Neuron (in vitro differentiated cells): ENCODE results near the gene METTL9.
"Not testable (repeated sequence)": the region's sequence is repeated elsewhere in the genome, so short reads cannot be mapped to it uniquely, and the experiment has no call there.

ENCODE experiments used
- H2AFZ ChIP-seq: one replicate; pipeline ENCODE4 v1.6.1; 2013; ENCODE audit warnings: low read depth, mild to moderate bottlenecking, inconsistent platforms, low read length, moderate library complexity
- H3K27me3 ChIP-seq: one replicate; pipeline ENCODE4 v1.6.1; 2013; ENCODE audit warnings: low read length; ENCODE audit not compliant: insufficient read depth
- H3K36me3 ChIP-seq: one replicate; pipeline ENCODE4 v1.6.1; 2013; ENCODE audit warnings: low read length; ENCODE audit not compliant: insufficient read depth
- H3K4me1 ChIP-seq: one replicate; pipeline ENCODE4 v1.6.1; 2013; ENCODE audit warnings: low read length; ENCODE audit not compliant: insufficient read depth
- H3K4me3 ChIP-seq: 2 replicates; pipeline ENCODE4 v1.5.1; 2013; ENCODE audit warnings: mild to moderate bottlenecking, low read length, moderate library complexity
- H3K9me3 ChIP-seq: one replicate; pipeline ENCODE4 v1.6.1; 2013; ENCODE audit warnings: low read length

METTL9 gene

DNA sequence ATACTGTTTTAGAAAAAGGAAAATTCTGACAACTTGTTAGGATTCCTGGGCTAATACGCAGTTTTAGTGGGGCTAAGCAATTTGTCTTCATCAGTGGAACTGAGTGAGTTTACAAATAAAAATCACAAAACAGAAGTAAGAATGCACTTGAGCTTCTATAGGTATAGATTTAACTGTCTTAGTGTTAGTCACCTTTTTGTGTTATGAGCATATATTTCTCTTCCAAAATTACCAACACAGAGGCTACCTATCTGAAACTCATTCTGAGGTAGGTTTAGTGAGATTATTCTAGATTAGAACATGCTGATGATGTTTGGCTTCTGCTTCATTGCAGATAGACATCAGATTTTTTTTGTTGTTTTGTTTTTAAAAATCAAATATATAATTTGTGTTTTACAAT, 23.2 kb downstream of the METTL9 start:
- Histone ChIP-seq H3K4me3 (no peak overlapping the region), H3K9me3 (no peaks in the 10 kb centered on the region), H3K4me1 (no peaks in the 10 kb centered on the region), H2AFZ (no peak overlapping the region), H3K36me3 (peaks cover 57% of the 10 kb centered on the region), H3K27me3 (no peaks in the 10 kb centered on the region)

DNA sequence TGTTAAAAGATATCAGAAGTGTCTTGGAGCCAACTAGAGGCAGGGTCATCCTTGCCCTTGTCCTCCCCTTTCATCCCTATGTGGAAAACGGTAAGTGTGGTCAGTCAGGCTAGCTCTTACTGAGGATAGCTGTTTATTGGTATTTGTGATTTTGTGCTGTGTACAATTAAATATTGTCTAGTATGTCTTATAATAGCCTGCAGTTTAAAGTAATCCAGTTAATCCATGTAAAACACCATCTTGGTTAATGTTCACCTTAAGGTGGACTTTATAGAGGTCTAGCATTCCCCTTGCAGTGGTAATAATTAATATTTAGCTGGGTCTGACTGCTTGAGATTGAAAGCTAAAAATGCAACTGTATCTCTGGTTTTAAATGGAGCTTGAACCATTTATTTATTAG, 25.6 kb downstream of the METTL9 start:
- peaks cover 59% of the 10 kb centered on the region for H3K36me3 ChIP-seq
- H3K9me3 ChIP-seq, result peaks cover 11% of the 10 kb centered on the region
- H2AFZ ChIP-seq, result no peak overlapping the region
- H3K4me3 ChIP-seq, result no peak overlapping the region
- no peaks in the 10 kb centered on the region for H3K4me1 ChIP-seq
- H3K27me3 ChIP-seq, result no peaks in the 10 kb centered on the region

DNA sequence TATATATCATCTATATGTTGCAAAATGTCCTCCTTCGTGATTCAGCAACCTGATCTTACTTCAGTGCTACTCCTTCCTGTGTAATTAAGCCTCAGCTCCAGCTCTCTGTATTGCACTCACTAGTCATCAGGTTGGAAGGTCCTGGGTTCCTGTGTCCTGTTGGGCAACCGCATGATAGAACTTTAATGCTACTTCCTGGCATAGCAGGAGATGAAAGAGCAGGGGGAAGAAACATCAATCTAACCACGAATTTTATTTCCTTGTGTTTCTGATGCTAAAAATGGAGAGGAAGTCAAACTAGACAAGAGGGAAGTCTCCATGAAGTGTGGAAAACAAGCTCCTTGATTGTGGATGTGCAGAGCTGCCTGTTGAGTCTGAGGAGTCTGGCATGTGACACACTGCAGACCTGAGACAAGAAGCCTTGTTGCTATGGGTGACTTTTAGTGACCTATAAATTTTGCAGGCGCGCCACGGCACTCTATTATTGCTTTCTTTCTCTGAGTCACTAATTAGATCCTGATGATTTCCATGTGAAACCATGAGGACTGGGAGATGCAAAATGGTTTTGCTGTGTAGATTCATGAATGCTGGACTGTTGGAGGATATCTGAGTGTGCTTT, 27.4 kb downstream of the METTL9 start:
- Histone ChIP-seq H3K4me3 (no peak overlapping the region), H3K9me3 (peaks cover 11% of the 10 kb centered on the region), H3K27me3 (no peaks in the 10 kb centered on the region), H2AFZ (no peak overlapping the region), H3K4me1 (no peaks in the 10 kb centered on the region), H3K36me3 (peaks cover 51% of the 10 kb centered on the region)

DNA sequence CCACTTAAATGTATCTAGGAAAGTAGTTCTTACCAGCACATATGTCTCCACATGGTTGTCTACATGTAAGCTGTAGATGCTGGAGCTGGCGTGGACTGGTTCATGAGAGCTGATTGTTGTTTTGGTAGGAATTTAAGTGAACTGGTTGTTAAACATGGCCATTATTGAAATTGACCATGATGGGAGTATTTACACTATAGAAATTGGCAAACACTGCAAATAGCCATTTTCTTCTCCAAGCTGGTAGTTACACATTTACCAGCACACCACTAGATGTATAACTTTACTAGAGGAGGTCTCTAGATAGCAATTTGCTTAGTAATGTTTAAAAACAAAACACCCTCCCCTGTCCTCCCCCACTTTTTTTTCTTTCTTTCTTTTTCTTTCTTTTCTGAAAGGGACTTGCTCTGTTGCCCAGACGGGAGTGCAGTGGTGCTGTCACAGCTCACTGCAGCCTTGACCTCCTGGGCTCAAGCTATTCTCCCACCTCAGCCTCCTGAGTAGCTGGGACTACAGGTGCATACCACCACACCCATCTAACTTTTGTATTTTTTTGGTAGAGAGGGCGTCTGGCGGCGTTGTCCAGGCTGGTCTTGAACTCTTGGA, 28.8 kb downstream of the METTL9 start:
- Histone ChIP-seq H3K4me3 (no peak overlapping the region), H3K4me1 (no peaks in the 10 kb centered on the region), H3K9me3 (peaks cover 11% of the 10 kb centered on the region), H3K36me3 (peaks cover 45% of the 10 kb centered on the region), H2AFZ (no peak overlapping the region), H3K27me3 (no peaks in the 10 kb centered on the region)

DNA sequence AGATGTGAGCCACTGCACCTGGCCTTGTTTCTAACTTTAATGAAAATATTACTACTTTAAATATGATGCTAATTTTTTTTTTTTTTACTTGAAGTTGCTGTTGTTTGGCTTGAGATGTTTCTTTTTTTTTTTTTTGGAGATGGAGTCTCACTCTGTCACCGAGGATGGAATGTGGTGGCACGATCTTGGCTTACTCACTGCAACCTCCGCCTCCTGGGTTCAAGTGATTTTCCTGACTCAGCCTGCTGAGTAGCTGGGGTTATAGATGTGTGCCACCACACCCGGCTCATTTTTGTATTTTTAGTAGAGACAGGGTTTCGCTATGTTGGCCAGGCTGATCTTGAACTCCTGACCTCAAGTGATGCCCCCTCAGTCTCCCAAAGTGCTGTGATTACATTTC, 29.4 kb downstream of the METTL9 start:
- H3K4me3 ChIP-seq, result no peak overlapping the region
- H3K4me1 ChIP-seq, result no peaks in the 10 kb centered on the region
- H3K27me3 ChIP-seq, result no peaks in the 10 kb centered on the region
- H3K36me3 ChIP-seq, result peaks cover 51% of the 10 kb centered on the region
- H3K9me3 ChIP-seq, result peaks cover 11% of the 10 kb centered on the region
- H2AFZ ChIP-seq, result no peak overlapping the region

DNA sequence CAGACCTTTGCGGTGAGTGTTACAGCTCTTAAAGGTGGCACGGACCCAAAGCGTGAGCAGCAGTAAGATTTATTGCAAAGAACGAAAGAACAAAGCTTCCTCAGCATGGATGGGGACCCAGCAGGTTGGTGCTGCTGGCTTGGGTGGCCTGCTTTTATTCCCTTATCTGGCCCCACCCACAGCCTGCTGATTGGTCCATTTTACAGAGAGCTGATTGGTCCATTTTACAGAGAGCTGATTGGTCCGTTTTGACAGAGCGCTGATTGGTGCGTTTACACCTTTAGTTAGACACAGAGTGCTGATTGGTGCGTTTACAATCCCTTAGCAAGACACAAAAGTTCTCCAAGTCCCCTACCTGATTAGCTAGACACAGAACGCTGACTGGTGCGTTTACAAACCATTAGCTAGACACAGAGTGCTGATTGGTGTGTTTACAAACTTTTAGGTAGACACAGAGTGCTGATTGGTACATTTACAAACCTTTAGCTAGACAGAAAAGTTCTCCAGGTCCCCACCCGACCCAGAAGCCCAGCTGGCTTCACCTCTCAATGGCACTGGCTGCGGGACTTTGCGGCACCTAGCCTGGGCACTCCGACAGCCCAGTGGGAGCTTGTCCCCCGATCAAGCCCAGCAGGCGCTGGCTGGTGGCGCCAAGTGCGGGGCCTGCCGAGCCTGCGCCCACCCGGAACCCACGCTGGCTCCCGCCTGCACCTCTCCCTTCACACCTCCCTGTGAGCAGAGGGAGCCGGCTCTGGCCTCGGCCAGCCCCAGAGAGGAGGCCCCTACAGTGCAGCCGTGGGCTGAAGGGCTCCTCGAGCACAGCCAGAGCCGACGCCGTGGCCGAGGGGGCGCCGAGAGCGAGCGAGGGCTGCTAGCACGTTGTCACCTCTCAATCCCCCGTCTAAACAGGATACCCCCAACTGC, 30.5 kb downstream of the METTL9 start:
- H3K9me3 ChIP-seq, result peaks cover 11% of the 10 kb centered on the region
- not testable (repeated sequence) for H2AFZ ChIP-seq, H3K4me1 ChIP-seq, H3K4me3 ChIP-seq, H3K27me3 ChIP-seq
- peaks cover 50% of the 10 kb centered on the region for H3K36me3 ChIP-seq

DNA sequence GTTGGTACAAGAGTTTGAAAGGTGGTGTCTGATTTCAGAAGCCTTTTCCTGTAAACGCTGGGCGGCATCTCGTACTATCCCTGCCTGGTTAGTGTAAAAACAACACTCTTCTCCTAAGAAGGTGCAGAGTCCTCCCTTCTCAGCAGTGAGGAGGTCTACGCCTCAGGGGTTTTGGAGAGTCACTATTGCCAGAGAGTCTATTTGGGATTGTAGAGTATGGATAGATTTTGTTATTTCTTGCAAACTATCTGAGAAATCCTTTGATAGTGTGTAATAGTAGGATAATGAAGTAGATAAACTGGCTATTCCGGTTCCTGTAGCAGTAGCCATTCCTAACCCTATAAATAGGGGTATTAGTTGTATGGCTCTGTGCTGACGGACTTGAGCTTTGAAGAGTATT, 31.5 kb downstream of the METTL9 start:
- not testable (repeated sequence) for H2AFZ ChIP-seq, H3K4me3 ChIP-seq, H3K27me3 ChIP-seq, H3K4me1 ChIP-seq
- H3K36me3 ChIP-seq, result peaks cover 42% of the 10 kb centered on the region
- peaks cover 11% of the 10 kb centered on the region for H3K9me3 ChIP-seq

DNA sequence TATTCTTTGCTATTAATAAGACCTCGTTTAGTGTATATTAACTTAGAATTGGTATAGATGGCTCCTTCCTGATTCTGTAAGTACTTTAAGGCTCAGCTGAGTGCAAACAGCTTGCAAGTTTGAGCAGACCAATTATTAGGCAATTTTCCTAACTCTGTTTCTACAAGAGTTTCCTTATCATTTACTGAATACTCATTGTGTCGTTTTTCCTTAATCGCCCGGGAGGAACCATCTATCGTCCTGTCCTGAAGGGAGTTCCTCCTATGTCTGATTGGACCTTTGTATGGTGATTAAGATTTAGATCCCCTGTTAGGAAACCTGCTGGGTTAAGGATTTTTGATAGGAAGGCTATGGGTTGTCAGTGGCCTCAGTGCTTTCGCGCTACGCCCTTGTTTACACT, 32.0 kb downstream of the METTL9 start:
- H3K4me1 ChIP-seq, H3K4me3 ChIP-seq, H2AFZ ChIP-seq, H3K27me3 ChIP-seq: not testable (repeated sequence)
- Histone ChIP-seq H3K9me3 (peaks cover 11% of the 10 kb centered on the region), H3K36me3 (peaks cover 38% of the 10 kb centered on the region)

DNA sequence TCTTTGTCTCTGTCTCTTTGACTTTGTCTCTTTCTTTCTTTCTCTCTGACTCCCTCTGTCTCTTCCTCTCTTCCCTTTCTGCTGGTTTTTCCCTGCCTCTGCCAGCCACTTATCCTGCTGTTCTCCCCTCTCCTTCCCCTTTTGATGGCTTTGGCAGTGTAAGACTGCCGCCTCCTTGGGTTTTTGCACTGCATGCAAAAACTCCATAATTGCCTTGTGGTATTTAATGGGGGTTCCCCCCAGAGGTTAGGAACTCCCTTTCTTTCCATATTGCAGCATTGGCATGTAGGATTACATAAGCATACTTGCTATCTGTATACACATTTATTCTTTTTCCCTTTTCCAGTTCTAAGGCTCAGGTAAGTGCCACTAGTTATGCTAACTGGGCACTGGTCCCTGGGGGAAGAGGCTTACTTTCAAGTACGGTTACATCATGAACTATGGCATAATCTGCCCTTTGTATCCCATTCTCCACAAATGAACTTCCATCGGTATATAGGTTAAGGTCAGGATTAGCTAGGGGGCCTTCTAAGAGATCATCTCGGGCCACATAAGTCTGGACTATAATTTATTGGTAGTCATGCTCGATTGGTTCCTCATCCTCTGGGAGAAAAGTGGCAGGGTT, 32.7 kb downstream of the METTL9 start:
- H3K4me1 ChIP-seq, H3K27me3 ChIP-seq, H2AFZ ChIP-seq, H3K4me3 ChIP-seq: not testable (repeated sequence)
- Histone ChIP-seq H3K36me3 (peaks cover 33% of the 10 kb centered on the region), H3K9me3 (peaks cover 11% of the 10 kb centered on the region)

DNA sequence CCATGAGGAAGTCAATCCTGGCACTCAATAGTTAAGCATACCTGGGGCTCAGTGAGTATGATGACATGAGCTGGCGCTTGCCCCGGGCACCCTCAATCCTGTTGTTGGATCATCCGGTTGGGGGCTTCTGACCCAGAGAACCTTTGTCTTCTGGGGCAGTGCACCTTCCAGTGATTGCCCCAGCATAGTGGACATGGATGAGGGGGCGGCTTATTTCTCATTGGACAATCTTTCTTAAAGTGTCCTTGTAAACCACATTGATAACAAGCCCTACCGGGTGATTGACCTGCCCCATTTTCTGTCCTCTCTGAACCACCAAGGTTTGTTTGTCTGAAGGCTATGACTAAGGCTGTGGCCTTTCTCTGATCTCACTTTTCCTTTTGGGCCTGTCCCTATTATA, 34.8 kb downstream of the METTL9 start:
- Histone ChIP-seq H3K4me3 (no peak overlapping the region), H3K27me3 (no peaks in the 10 kb centered on the region), H3K9me3 (peaks cover 4% of the 10 kb centered on the region), H3K4me1 (no peaks in the 10 kb centered on the region), H2AFZ (no peak overlapping the region), H3K36me3 (peaks cover 17% of the 10 kb centered on the region)

DNA sequence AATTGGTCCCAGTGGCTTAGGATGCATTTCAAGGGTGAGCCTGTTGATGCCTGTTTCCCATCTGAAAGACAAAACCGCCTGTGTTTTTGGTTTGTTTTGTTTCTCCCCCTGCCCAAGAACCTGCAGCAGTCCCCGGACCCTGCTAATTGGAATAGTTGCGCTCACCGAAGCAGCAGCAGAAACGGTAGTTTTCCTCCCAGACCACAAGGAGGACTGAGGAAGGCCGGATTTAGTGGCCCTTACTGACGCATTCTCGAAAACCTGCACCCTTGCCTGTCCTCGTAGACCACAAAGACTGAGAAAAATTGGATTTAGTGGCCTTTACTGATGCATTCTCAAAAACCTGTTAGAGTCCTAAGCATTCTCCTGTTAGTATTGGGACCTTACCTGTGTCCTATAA, 36.3 kb downstream of the METTL9 start:
- not testable (repeated sequence) for H3K4me3 ChIP-seq, H3K27me3 ChIP-seq, H3K9me3 ChIP-seq, H2AFZ ChIP-seq, H3K4me1 ChIP-seq
- peaks cover 12% of the 10 kb centered on the region for H3K36me3 ChIP-seq

DNA sequence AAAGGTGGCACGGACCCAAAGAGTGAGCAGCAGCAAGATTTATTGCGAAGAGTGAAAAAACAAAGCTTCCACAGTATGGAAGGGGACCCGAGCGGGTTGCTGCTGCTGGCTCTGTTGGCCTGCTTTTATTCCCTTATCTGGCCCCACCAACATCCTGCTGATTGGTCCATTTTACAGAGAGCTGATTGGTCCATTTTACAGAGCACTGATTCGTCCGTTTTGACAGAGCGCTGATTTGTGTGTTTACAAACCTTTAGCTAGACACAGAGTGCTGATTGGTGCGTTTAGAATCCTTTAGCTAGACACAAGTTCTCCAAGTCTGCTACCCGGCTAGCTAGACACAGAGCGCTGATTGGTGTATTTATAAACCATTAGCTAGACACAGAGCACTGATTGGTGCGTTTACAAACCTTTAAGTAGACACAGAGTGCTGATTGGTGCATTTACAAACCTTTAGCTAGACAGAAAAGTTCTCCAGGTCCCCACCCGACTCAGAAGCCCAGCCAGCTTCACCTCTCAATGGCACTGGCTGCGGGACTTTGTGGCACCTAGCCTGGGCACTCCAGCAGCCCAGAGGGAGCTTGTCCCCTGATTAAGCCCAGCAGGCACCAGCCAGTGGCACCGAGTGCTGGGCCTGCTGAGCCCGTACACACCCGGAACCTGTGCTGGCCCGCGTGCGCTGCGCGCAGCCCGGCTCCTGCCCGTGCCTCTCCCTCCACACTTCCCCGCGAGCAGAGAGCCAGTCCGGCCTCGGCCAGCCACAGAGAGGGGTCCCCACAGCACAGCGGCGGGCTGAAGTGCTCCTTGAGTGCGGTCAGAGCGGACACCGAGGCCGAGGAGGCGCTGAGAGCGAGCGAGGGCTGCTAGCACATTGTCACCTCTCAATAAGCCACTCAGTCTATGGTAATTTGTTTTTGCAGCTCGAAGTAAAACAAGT, 37.9 kb downstream of the METTL9 start:
- H2AFZ ChIP-seq, result no peak overlapping the region
- H3K9me3 ChIP-seq, result no peaks in the 10 kb centered on the region
- peaks cover 12% of the 10 kb centered on the region for H3K36me3 ChIP-seq
- no peaks in the 10 kb centered on the region for H3K27me3 ChIP-seq
- H3K4me3 ChIP-seq, result no peak overlapping the region
- H3K4me1 ChIP-seq, result no peaks in the 10 kb centered on the region
